ENCODE results near the gene MIEN1. TPM values are rescaled to one million over a fixed set of nuclear protein-coding genes. Genes with fewer than 3 reads are reported as not detected.

The MIEN1 gene
- total and polyA plus RNA-seq, 2 donors (not counting 1 experiment from before 2014, with no cell fraction given): 41.1 to 63.2 TPM

GRCh38 chr17:39754958-39755553 is 24.7 kb upstream of the MIEN1 start:
- H3K4me2 ChIP-seq (replicated peaks; ENCODE audit: low read depth, low read length, poor library complexity, severe bottlenecking): peak overlapping the region; percentile 89
- ChIA-PET CTCF (interaction anchor here (0.7 to 3.6 kb wide), 21 partner anchors 10 to 225 kb away, joined by 3 to 32 read pairs (median 6); partner anchors contain the start of genes IKZF3, MIEN1, PGAP3 and PSMD3), POLR2A (interaction anchor here (0.5 to 3.1 kb wide), 26 partner anchors 12 to 511 kb away, joined by 3 to 58 read pairs (median 5); partner anchors contain the start of genes IKZF3, MIEN1, PGAP3 and PSMD3)
- Mint-ChIP-seq H3K27ac (peak overlapping the region; percentile 97), H3K4me1 (peaks cover 69% of the 10 kb centered on the region), H3K9me3 (ENCODE audit: insufficient read depth) (peaks cover 2% of the 10 kb centered on the region), H3K27me3 (no peaks in the 10 kb centered on the region), H3K4me3 (peak overlapping the region; percentile 84)
- peak overlapping the region; percentile 70 for H3K9ac ChIP-seq (ENCODE audit: low read length)
- 17% methylated on average over 12 of the region's 21 CpGs for whole genome bisulfite sequencing (ENCODE audit: insufficient coverage)
- DNase-seq (no peak), ATAC-seq (ENCODE audit: low read depth) (no peak)
- H3K4me3 ChIP-seq (ENCODE audit: control extremely low read depth in 1 of 5, extremely low read depth in 1 of 5, insufficient read depth in 1 of 5, low read depth in 2 of 5, low read length in 4 of 5): peak overlapping the region in 4 of 5 experiments; percentile 45 to 63 (median 54)
- peaks cover 64 to 67% of the 10 kb centered on the region in 2 donors for H3K4me1 ChIP-seq (ENCODE audit: control insufficient read depth in 2 of 2, insufficient read depth in 2 of 2, low read length in 2 of 2)
- peaks cover 22% of the 10 kb centered on the region for H3K79me2 ChIP-seq (ENCODE audit: control insufficient read depth, insufficient read depth, low read length)
- TF ChIP-seq EZH2 (IDR thresholded peaks at IDR 0.05; ENCODE audit: borderline replicate concordance, insufficient read depth, low read depth, low read length, poor library complexity, severe bottlenecking) (no peak), CTCF (IDR thresholded peaks at IDR 0.05) (no peak)
- H3K36me3 ChIP-seq (replicated peaks in 1 of 2; ENCODE audit: control extremely low read depth in 1 of 2, control insufficient read depth in 1 of 2, extremely low read depth in 1 of 2, insufficient read depth in 2 of 2, low read length in 1 of 2): no peaks in the 10 kb centered on the region
- peaks cover 0 to 9% (median 0%) of the 10 kb centered on the region in 3 donors for H3K9me3 ChIP-seq (ENCODE audit: control extremely low read depth in 1 of 3, control insufficient read depth in 2 of 3, insufficient read depth in 1 of 3, low read length in 2 of 3)
- peak overlapping the region; percentile 64 for H2AFZ ChIP-seq (ENCODE audit: insufficient read depth, low read depth, low read length, poor library complexity, severe bottlenecking)
- peak overlapping the region; percentile 100 for H3K27ac ChIP-seq (ENCODE audit: low read length in 2 of 2)
- H4K20me1 ChIP-seq (ENCODE audit: control insufficient read depth, insufficient read depth, low read length, poor library complexity, severe bottlenecking): no peaks in the 10 kb centered on the region
- intact Hi-C loops (cut with micrococcal nuclease): loop anchor here (1.0 to 10.0 kb wide), 10 partner anchors 25 to 225 kb away; partner anchors contain the start of genes IKZF3, LRRC3C, MIEN1 and ORMDL3
- no peaks in the 10 kb centered on the region for H3K27me3 ChIP-seq (replicated peaks in 1 of 4; ENCODE audit: control extremely low read depth in 1 of 4, control insufficient read depth in 3 of 4, insufficient read depth in 4 of 4, low read length in 3 of 4)
